Measurements from ENCODE around the gene THADA.
"Not testable (repeated sequence)": the region's sequence is repeated elsewhere in the genome, so short reads cannot be mapped to it uniquely, and the experiment has no call there.

Gene THADA

GRCh38 chr2:43405829-43406228 is 190.0 kb downstream of the THADA start:
- no peak for DNase-seq

GRCh38 chr2:43402452-43402937 is 193.3 kb downstream of the THADA start:
- DNase-seq, result no peak

- no peak for DNase-seq
These were observed 193.8 kb downstream of the THADA start for GRCh38 chr2:43402002-43402401.

GRCh38 chr2:43400508-43400907 is 195.3 kb downstream of the THADA start:
- no peak for DNase-seq

GRCh38 chr2:43399515-43400264 is 196.1 kb downstream of the THADA start:
- no peak for DNase-seq

- no peak for DNase-seq
These were observed 196.7 kb downstream of the THADA start for GRCh38 chr2:43399098-43399497.

GRCh38 chr2:43397821-43398220 is 198.0 kb downstream of the THADA start:
- no peak for DNase-seq

GRCh38 chr2:43397411-43397810 is 198.4 kb downstream of the THADA start:
- no peak for DNase-seq

GRCh38 chr2:43396344-43396743 is 199.5 kb downstream of the THADA start:
- not testable (repeated sequence) for DNase-seq

GRCh38 chr2:43393918-43394317 is 201.9 kb downstream of the THADA start:
- DNase-seq, result no peak

- no peak for DNase-seq
These were observed 204.0 kb downstream of the THADA start for GRCh38 chr2:43391878-43392215.

- no peak for DNase-seq
These were observed 204.5 kb downstream of the THADA start for GRCh38 chr2:43391201-43391877.

- DNase-seq, result no peak
These were observed 206.0 kb downstream of the THADA start for GRCh38 chr2:43389581-43390466.

GRCh38 chr2:43388371-43388770 is 207.5 kb downstream of the THADA start:
- no peak for DNase-seq

GRCh38 chr2:43387092-43388062 is 208.5 kb downstream of the THADA start:
- DNase-seq, result no peak

GRCh38 chr2:43386679-43387078 is 209.2 kb downstream of the THADA start:
- not testable (repeated sequence) for DNase-seq

GRCh38 chr2:43384143-43384542 is 211.7 kb downstream of the THADA start:
- DNase-seq, result no peak

- no peak for DNase-seq
These were observed 212.3 kb downstream of the THADA start for GRCh38 chr2:43383533-43383932.

GRCh38 chr2:43379494-43379893 is 216.3 kb downstream of the THADA start:
- no peak for DNase-seq

GRCh38 chr2:43377327-43377726 is 218.5 kb downstream of the THADA start:
- no peak for DNase-seq

GRCh38 chr2:43376523-43377198 is 219.2 kb downstream of the THADA start:
- DNase-seq, result no peak

All from Kasumi-1 (cell line).